HG02852 (cell line): ENCODE data around the gene CSF1R.
"Not testable (repeated sequence)": the region's sequence is repeated elsewhere in the genome, so short reads cannot be mapped to it uniquely, and the experiment has no call there.

Experiments
- ATAC-seq: cut with Tn5 transposase; IDR thresholded peaks from one replicate; pipeline ENCODE4 v1.9.1; 2021; ENCODE audit warnings: mild to moderate bottlenecking, moderate library complexity; ENCODE audit not compliant: unreplicated experiment

CSF1R gene

DNA sequence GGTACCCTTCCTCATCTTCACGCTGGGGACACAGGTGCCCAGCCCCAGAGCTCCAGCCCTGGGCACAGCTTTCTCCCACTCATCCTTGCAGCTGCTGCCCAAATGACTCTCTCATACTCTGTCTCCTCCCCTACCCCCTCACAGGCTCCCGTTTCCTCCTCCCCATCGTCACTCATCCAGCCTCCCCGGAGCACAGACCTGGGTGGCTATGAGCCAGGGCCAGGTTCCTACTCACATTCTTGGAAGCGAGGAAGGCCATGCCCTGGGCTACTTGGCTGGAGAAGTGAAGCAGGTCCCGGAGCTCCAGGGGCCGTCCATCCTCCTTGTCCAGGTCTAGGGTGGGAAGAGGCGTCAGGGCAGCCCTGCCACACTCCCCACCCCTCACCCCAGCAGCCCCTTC is 29.3 kb downstream of the CSF1R start:
- ATAC-seq, result no peak

DNA sequence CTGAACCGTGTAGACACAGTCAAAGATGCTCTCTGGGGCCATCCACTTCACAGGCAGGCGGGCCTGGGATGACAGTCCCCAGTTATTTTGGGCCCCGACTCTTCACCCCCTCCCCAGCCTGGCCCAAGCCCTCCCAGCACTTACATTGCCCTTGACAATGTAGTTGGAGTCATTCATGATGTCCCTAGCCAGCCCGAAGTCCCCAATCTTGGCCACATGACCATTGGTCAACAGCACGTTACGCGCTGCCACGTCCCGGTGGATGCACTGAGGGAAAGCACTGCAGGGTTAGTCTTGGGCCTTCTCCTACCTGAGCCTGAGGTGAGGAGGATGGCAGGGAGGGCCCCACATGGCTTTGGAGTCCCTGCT is 30.3 kb downstream of the CSF1R start:
- no peak for ATAC-seq

GRCh38 chr5:150055326-150056074 is 30.9 kb downstream of the CSF1R start:
- no peak for ATAC-seq

DNA sequence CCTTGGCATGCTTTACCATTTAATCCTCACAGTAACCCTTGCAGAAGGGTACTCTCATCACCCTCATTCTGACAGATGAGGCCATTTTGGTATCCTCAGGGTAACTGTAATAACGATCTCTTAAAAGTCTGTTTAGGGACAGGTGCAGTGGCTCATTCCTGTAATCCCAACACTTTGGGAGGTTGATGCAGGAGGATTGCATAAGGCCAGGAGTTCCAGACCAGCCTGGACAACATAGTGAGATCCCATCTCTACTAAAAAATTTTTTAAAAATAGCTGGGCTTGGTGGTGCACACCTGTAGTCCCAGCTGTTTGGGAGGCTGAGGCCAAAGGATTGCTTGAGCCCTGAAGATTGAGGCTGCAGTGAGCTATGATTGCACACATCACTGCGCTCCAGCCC is 31.8 kb downstream of the CSF1R start:
- ATAC-seq, result no peak

DNA sequence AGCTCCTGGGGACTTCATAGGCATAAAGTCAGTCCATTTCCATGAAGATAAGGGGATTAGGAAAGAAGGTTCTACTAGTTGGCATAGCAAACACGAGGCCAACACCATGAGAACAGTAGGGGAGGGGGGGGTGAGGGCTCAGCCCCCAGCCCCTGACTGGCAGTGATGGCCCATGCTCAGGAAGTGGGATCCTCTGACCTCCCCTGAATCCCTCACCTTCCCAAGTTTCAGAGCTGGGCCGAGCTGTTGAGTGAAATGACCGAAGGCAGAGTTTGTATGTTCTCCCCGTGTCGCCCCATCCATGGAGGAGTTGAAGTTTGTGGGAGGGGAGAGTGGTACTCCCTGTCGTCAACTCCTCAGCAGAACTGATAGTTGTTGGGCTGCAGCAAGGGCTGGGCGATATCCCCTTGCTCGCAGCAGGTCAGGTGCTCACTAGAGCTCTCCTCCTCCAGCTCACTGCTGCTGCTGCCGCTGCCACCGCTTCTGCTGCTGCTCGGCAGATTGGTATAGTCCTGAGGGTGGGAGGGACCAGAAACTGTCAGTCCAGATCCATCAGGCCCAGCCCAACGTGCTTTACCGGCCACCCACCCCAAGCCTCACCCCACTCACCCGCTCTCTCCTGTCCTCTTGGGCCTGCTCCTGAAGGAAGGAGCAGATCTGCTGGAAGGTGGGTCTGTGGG is 32.5 kb downstream of the CSF1R start:
- ATAC-seq, result no peak

DNA sequence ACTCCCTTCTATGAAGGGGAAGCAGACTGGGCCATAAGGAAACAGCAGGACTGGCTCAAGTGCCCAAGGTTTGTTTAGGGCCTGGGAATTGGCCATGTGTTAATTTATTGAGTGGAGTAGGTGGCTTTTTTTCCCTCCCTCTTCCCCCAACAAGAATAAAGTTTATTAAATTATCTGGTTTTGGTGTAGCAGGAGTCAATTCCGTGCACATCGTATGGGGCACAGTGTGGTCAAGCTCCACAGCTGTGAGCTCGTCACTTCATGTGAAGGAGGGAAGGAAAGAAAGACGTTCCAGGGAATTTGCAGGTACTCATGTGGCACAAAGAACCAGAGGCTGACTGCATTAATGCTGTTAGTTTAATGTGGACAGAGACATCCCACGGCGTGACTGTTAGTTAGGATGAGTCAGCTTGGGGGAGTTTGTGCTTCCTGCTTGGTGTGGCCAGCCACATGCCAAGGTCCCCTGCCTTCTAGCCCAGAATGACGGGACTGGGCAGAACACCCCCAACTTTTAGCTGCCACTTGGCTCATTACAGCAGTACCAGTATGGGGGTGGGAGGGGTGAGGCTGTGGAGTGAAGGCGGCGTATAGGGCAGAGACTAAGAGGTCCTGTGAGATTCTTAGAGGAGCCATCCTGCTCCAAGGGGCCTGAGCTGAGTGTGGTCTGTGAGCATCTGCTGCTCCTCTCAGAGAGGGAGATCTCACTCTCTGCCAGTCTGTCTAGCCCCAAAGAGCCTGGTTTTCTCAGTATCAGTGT is 33.2 kb downstream of the CSF1R start:
- no peak for ATAC-seq

DNA sequence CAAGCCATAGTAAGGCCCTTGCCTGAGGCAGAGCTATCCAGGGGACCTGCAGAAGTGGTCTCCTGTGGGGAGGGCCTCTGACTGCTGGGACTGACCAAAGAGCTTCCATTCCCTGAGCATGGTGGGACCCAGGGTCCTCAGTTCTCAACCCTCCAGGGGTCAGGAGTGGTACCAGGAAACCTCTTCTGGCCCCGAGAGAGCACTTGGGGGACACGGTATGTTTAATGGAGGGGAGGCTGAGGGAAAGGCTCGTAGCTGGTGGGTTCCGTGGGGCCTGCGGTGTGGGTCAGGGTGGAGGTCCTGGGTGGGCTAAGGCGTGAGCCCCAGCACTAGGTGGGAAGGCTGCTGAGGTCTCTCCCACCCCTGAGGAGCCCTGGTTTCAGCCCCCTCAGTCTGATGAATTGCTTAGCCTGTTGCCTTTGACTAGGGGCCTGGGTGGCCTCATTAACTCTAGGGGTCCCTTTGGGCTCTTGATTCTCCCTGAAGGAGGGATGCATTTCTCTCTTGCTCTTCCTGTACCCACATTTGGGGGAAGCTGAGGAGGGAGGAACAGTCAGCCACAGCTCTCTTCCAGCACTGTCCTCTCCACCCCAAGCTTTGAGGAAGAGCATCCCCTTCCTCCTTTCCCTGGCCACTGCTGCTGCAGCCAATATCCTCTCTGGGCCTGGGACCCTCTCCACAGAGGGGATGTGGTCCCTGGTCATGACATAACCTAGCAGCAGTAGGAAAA is 34.0 kb downstream of the CSF1R start:
- ATAC-seq, result no peak

- no peak for ATAC-seq
These were observed 34.6 kb downstream of the CSF1R start for GRCh38 chr5:150051657-150052195.

DNA sequence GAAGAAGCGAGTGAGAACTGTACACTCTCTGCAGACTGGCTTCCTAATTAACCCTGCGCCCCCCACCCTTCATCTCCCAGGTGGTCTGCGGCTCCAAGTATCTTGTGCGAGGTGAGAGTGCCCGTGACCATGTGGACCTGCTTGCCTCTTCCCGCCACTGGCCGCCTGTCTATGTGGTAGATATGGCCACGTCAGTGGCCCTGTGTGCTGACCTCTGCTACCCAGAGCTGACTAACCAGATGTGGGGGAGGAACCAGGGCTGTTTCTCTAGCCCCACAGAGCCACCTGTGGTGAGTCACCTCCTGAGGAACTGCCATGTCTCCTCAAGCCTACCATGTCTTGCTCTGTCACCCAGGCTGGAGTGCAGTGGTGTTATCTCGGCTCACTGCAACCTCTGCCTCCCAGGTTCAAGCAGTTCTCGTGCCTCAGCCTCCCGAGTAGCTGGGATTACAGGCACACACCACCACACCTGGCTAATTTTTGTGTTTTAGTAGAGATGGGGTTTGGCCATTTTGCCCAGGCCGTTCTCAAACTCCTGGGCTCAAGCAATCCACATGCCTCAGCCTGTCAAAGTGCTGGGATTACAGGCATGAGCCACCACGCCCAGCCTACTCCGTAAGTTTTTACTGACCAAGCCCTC is 36.1 kb downstream of the CSF1R start:
- not testable (repeated sequence) for ATAC-seq

GRCh38 chr5:150046031-150046430 is 40.3 kb downstream of the CSF1R start:
- no peak for ATAC-seq

DNA sequence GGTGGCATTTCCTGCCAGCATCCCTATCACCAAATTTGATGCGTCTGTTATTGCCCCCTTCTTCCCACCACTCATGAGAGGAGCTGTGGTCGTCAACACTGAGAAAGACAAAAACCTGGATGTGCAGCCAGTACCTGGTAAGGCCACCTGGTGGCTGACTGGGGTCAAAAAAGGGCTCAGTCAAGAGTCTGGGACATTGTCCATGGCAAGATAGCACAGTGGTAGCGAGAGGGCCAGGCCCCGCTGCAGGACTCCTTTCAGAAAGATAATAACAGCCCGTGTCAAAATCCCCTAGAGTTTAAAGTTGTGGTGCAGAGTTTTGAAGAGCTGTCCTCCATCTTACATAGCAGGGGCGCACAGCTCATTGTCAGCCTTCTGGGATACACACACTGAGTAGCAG is 40.8 kb downstream of the CSF1R start:
- no peak for ATAC-seq

GRCh38 chr5:150044712-150045111 is 41.6 kb downstream of the CSF1R start:
- no peak for ATAC-seq

- ATAC-seq, result no peak
These were observed 42.0 kb downstream of the CSF1R start for GRCh38 chr5:150044329-150044681.

- no peak for ATAC-seq
These were observed 42.6 kb downstream of the CSF1R start for GRCh38 chr5:150043657-150044328.

DNA sequence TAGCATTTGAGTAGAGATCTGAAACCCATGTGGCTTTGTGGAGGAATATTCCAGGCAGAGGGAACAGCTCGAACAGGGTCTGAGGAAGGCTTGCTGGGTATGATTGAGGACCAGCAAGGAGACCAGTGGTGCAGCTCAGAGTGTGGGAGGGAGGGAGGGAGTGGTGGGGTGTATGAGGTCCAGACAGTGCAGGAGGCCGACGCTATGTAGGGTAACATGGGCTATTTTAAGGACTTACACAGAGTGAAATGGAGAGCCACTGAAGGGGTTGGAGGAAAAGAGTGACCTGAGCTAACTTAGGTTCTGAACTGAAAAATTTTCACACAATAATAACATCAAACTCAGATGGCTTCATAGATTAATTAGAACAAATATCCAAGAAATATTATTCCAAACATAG is 43.9 kb downstream of the CSF1R start:
- ATAC-seq, result no peak

- ATAC-seq, result no peak
These were observed 47.8 kb downstream of the CSF1R start for GRCh38 chr5:150038547-150038946.

DNA sequence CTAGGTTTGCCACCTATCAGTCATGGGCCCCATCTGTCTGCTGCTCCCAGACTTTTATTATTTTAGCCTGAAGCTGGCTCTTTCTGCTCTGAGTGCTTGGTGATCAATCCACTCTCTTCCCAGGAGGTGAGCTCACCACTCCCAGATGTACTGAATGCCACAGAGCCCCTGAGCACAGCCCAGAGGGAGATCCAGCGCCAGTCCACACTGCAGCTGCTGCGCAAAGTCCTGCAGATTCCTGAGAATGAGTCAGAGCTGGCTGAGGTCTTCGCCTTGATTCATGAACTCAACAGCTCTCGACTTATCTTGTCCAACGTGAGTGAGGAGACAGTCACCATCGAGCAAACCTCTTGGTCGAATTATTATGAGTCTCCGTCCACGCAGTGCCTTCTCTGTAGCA is 49.8 kb downstream of the CSF1R start:
- no peak for ATAC-seq

DNA sequence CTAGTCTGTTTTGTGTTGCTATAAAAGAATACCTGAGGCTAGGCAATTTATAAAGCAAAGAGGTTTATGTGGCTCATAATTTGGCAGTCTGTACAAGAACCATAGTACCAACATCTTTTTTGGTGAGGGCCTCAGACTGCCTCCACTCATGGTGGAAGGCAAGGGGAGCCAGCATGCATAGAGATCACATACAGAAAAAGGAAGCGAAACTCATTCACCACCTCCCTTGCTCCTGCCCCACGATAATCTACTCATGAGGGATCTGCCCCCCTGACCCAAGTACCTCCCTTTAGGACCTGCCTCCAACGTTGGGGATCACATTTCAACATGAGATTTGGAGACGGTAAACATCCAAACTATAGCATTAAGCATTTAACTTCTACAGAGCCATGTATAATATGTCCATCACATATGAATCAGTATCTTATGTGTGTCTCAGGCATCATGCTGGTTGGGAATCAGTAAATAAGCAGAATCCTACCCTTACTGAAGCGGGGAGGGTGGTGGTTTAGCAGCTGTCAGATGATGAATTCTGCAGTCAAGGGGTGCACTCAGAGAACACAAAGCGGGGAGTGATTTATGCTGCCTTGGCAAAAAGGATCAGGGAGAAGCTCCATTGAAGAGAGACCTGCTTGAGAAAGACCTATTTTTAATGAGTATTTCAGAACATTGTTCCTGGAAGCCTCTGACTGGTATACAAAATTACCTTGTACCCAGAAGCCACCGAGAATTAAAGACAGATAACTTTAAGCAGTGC is 51.0 kb downstream of the CSF1R start:
- peak; percentile 97 for ATAC-seq

- no peak for ATAC-seq
These were observed 51.7 kb downstream of the CSF1R start for GRCh38 chr5:150034662-150035061.
